Large intestine (tissue), 3 donors: ENCODE results near the gene ADAMTS19. TPM values are rescaled to one million over a fixed set of nuclear protein-coding genes. Genes with fewer than 3 reads are reported as not detected.

Source experiments
- DNase-seq, 2 donors: peaks; one replicate each; pipeline versions ENCODE4 v3.0.0 to v3.0.0-alpha.2; 2013
- H3K27ac ChIP-seq: one replicate; pipeline ENCODE4 v1.5.1; 2013; ENCODE audit warnings: low read length
- H3K27me3 ChIP-seq: 2 replicates; pipeline ENCODE4 v1.6.1; 2013; ENCODE audit warnings: low read length; ENCODE audit not compliant: control insufficient read depth, insufficient read depth
- H3K36me3 ChIP-seq: 2 replicates; pipeline ENCODE4 v1.6.1; 2013; ENCODE audit warnings: low read length; ENCODE audit not compliant: control insufficient read depth, insufficient read depth
- H3K4me1 ChIP-seq: one replicate; pipeline ENCODE4 v1.6.1; 2013; ENCODE audit warnings: low read length; ENCODE audit not compliant: control insufficient read depth, insufficient read depth
- H3K4me3 ChIP-seq: one replicate; pipeline ENCODE4 v1.5.1; 2013; ENCODE audit warnings: low read length
- H3K9me3 ChIP-seq: one replicate; pipeline ENCODE4 v1.6.1; 2013; ENCODE audit warnings: mild to moderate bottlenecking, low read depth, low read length, moderate library complexity; ENCODE audit not compliant: control insufficient read depth
- WGBS: methylation state at CpG from one replicate; pipeline ENCODE4 v1.1.5; 2013; ENCODE audit warnings: low lambda C conversion rate; ENCODE audit not compliant: insufficient coverage; 5-methylcytosine and 5-hydroxymethylcytosine counted together
- polyA plus RNA-seq: library from polyadenylated mRNA; unstranded; fragments of 120-200 nt; gene quantifications from one replicate; pipeline ENCODE4 v1.2.1, GENCODE V29; 2013

The ADAMTS19 gene
- polyA plus RNA-seq, 1 donor, result 4.8 TPM

DNA sequence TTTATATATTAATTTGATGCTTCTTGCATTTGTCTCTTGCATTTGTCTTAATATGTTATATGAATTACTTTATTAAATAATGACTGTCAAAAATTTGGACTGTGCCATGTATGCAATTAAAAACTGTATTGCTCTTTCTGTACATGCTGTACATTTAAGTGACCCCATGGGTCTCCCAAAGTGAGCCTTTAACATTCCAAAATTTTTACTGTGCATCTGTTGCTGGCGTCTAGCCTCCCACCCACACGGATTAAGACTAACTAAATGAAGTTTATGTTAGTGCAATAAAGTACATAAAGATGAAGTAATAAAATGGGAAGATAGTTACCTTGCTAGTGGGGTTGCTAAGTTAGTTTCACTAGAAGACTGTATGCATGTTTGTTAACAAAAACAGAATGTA, 48.5 kb downstream of the ADAMTS19 start:
- Histone ChIP-seq H3K36me3 (no peaks in the 10 kb centered on the region), H3K9me3 (no peaks in the 10 kb centered on the region), H3K27me3 (no peaks in the 10 kb centered on the region), H3K4me1 (no peaks in the 10 kb centered on the region), H3K27ac (no peak overlapping the region), H3K4me3 (no peak overlapping the region)
- DNase-seq, result no peak
- WGBS, result no CpG with 5 or more reads among the region's 2 CpGs

DNA sequence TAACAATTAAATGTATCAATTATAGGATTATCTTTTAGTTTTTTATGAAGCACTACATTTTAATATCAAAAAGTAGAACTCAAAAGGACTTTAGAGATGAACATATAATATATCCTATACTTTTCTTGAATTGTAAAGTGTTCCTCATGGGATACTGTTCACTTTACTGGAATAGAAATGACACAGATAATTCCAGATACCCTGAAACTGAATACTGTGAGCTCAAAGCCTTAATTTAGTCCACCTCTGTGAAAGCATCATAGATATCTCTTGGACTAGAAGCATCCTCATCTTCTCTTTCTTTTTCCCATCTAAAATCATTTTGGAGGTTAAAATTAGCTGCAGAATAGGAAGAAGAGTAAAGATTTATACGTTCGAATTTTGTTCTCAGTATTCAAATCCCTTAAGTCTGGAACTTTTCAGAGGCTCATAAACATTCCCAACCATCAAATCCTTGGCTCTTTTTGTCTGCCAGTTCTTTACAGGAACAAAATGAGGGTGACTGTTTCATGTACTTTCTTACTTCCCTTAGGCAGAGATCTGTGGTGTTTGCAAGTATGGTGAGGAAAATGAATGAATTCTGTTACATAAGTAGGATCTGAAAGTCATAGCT, 49.4 kb downstream of the ADAMTS19 start:
- no CpG with 5 or more reads among the region's 2 CpGs for WGBS
- DNase-seq, result no peak
- no peak overlapping the region for H3K27ac ChIP-seq

DNA sequence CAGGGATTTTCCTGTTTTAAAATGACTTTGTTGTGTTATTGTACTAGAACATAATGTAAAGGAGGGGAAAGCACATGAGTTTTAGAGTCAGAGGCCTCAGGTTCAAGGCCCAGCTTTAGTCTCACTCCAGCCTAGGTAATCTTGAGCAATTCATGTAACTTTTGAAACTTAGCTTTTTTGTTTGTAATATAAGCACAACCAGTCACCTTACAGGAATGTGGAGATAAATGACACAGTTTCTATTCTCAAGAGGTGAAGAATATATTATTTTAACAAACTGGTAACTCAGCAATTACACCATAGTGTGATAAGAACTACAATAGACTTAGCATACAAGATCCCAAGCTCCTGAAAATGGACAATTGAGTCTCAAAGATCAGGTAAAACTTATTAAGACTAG, 51.2 kb downstream of the ADAMTS19 start:
- Histone ChIP-seq H3K36me3 (no peaks in the 10 kb centered on the region), H3K4me1 (no peaks in the 10 kb centered on the region), H3K27me3 (no peaks in the 10 kb centered on the region), H3K9me3 (peaks cover 3% of the 10 kb centered on the region), H3K4me3 (no peak overlapping the region), H3K27ac (no peak overlapping the region)
- DNase-seq, result peak; percentile 2 to 31

More for the DNA sequence above, 49.4 kb downstream of the ADAMTS19 start:
- no peak overlapping the region for H3K4me3 ChIP-seq
- no peaks in the 10 kb centered on the region for H3K27me3 ChIP-seq
- H3K36me3 ChIP-seq, result no peaks in the 10 kb centered on the region
- no peaks in the 10 kb centered on the region for H3K9me3 ChIP-seq
- H3K4me1 ChIP-seq, result no peaks in the 10 kb centered on the region

DNA sequence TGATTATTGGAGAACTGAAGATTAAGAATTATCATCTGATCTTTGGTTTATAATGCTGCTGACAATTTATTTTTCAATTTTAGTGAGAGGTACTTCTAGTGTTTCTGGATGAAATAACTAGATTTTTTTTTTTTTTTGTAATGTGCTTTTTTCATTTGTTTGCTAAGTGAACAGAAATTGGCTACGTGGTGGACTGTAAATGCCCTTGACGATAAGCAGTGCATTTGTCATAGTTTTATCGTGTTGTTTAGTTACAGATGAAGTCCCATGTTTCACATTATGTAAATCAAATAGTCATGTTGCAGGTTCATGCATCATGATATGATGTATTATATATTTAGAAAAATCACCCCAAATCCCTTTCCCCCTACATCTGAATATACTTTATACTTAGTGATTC, 81.0 kb downstream of the ADAMTS19 start:
- 80% methylated on average over 1 of the region's 3 CpGs for WGBS
- no peaks in the 10 kb centered on the region for H3K9me3 ChIP-seq
- H3K4me3 ChIP-seq, result no peak overlapping the region
- H3K27me3 ChIP-seq, result no peaks in the 10 kb centered on the region
- H3K27ac ChIP-seq, result no peak overlapping the region
- H3K36me3 ChIP-seq, result no peaks in the 10 kb centered on the region
- no peak for DNase-seq
- no peaks in the 10 kb centered on the region for H3K4me1 ChIP-seq

DNA sequence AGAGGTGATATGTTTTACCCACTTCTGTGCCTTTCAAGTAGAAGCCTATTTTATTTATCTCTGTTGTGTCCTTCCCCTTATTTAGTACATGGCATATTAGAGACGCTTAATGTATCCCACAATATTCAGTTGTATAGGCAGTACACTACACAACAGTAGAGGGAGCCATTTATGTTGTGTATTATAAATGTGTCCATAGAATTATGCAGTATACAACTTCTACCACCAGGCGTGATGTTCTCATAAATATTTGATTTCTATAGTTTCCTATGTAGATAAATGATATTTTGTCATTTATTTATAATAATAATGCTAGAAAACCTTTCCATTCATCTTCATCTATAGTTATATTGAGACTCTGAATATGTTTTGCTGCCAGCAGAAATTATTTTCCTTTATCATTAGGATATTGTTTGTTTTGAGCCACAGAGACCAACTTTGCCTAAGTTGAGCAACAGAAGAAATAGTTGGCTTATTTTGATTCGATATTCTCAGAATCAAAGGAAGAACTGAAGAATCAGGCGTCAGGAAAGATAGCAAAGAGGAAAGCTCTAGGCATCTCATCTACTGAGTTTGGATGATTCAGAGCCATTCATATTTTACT, 81.7 kb downstream of the ADAMTS19 start:
- Histone ChIP-seq H3K4me1 (no peaks in the 10 kb centered on the region), H3K9me3 (no peaks in the 10 kb centered on the region), H3K4me3 (no peak overlapping the region), H3K27ac (no peak overlapping the region), H3K36me3 (no peaks in the 10 kb centered on the region), H3K27me3 (no peaks in the 10 kb centered on the region)
- WGBS, result 100% methylated on average over 1 of the region's 4 CpGs
- no peak for DNase-seq

DNA sequence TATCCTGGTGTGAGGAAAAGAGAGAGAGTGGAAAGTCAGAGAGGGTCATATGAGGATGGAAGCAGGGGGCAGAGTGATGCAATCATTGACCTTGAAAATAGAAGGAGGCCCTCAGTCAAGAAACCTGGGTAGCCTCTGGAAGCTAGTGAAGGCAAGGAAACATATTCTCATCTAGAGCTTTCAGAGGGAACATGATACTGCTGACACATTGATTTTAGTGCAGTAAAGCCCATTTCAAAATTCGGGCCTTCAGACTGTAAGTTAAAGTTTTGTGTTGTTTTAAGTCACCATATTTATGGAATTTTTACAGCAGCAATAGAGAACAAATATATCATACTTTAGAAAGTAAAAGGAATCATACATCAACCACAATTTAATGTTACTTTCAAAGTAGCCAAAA, 87.0 kb downstream of the ADAMTS19 start:
- no peaks in the 10 kb centered on the region for H3K4me1 ChIP-seq
- WGBS, result no CpG with 5 or more reads among the region's 1 CpG
- no peak for DNase-seq
- no peaks in the 10 kb centered on the region for H3K9me3 ChIP-seq
- H3K36me3 ChIP-seq, result no peaks in the 10 kb centered on the region
- H3K4me3 ChIP-seq, result no peak overlapping the region
- no peaks in the 10 kb centered on the region for H3K27me3 ChIP-seq
- no peak overlapping the region for H3K27ac ChIP-seq

DNA sequence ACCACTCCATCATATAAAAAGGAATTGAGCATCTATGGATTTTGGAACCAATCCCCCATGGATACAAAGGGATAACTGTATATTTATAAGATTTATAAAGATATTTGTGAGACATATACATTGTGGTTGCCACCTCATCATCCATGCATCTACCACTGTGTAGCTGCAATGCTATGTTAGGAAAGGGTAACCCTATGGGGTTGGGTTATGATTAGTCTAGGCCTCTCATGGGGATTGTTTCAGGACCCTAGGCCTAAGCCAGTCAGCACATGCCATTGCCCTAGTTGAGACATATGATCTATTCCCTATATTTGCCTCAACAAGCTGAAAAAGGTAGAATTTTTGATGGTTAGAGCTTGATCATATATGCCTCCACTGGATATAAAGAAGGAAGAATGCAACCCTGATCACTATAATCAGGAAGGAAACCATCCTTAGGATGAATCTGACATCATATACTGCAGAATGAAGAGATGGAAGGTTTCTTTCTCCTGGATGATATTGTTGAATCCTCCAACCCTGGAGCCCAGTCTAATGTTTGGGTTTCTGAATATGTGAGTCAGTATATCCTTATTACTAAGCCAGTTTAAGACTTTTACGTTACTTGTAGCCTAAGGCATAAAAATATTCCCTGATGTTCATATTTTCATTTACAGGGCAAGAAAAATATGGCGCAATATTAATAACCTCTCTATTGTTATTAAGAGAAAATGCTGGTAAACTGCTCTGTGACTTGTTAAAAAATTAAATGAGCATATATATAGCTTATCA, 94.2 kb downstream of the ADAMTS19 start:
- Histone ChIP-seq H3K36me3 (no peaks in the 10 kb centered on the region), H3K4me3 (no peak overlapping the region), H3K27me3 (no peaks in the 10 kb centered on the region), H3K9me3 (no peaks in the 10 kb centered on the region), H3K4me1 (no peaks in the 10 kb centered on the region), H3K27ac (no peak overlapping the region)
- no peak for DNase-seq
- WGBS, result 100% methylated on average over 1 of the region's 2 CpGs

DNA sequence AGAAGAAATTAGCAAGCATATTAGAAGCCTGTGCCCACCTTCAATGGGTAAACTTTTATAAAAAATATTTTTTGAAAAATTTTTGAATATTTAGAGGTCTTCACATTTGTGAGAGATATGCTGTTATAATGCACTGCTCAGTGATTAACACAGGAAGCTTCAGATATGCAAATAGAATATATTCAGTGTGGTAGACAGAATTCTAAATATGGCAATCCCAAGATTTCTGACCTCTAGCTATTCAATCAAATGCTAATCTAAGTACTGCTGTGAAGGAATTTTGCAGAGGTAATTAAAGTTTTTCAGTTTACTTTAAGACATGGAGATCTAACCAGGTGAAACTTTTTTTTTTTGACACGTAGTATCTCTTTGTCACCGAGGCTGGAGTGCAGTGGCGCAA, 103.5 kb downstream of the ADAMTS19 start:
- H3K4me1 ChIP-seq, result no peaks in the 10 kb centered on the region
- H3K27ac ChIP-seq, result no peak overlapping the region
- H3K36me3 ChIP-seq, result no peaks in the 10 kb centered on the region
- H3K27me3 ChIP-seq, result no peaks in the 10 kb centered on the region
- no CpG with 5 or more reads among the region's 3 CpGs for WGBS
- H3K4me3 ChIP-seq, result no peak overlapping the region
- no peaks in the 10 kb centered on the region for H3K9me3 ChIP-seq
- no peak for DNase-seq

DNA sequence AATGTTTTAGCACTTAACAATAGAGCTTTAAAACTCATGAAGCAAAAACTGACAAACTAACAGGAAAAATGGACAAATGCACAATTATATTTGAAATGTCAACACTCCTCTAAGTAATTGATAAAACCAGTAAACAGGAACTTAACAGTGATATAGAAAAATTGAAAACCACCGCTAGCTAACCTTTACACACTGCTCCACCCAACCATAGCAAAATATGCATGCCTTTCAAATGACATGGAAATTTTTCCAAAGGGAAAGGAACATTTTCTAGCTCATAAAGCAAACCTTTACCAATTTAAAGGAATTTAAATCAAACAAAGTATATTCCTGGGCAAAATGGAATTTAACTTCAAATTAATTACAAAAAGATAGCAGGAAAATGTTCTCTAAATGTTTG, 109.2 kb downstream of the ADAMTS19 start:
- DNase-seq, result no peak
- no CpG with 5 or more reads among the region's 1 CpG for WGBS

DNA sequence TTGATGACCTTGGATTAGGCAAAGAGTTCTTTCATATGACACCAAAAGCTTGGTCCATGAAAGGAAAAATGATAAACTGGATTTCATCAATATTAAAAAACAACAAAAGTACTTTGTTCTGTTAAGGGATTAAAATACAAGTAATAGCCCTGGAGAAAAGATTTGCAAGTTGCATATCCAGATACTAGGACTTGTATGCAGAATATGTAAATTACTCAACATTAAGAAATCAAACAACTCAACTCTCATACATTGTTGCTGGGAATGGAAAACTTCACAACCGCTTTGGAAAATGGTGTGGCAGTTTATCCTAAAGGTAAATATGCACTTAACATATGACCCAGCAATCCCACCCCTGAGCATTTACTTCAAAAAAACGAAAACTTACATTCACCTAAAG, 112.0 kb downstream of the ADAMTS19 start:
- no peaks in the 10 kb centered on the region for H3K27me3 ChIP-seq
- no peaks in the 10 kb centered on the region for H3K9me3 ChIP-seq
- no peak overlapping the region for H3K4me3 ChIP-seq
- DNase-seq, result no peak
- no peaks in the 10 kb centered on the region for H3K4me1 ChIP-seq
- no CpG with 5 or more reads among the region's 2 CpGs for WGBS
- no peaks in the 10 kb centered on the region for H3K36me3 ChIP-seq
- no peak overlapping the region for H3K27ac ChIP-seq

More for the DNA sequence above, 109.2 kb downstream of the ADAMTS19 start:
- Histone ChIP-seq H3K36me3 (no peaks in the 10 kb centered on the region), H3K9me3 (no peaks in the 10 kb centered on the region), H3K4me1 (no peaks in the 10 kb centered on the region), H3K27ac (no peak overlapping the region), H3K4me3 (no peak overlapping the region), H3K27me3 (no peaks in the 10 kb centered on the region)
